Right ventricle myocardium inferior (tissue), 1 donor: ENCODE data around the gene STMN3. TPM values are rescaled to one million over a fixed set of nuclear protein-coding genes. Genes with fewer than 3 reads are reported as not detected.
"Not testable (repeated sequence)": the region's sequence is repeated elsewhere in the genome, so short reads cannot be mapped to it uniquely, and the experiment has no call there.

Experiments used
- ATAC-seq: fragments of 200-7000 bp; cut with Tn5 transposase; one replicate; pipeline ENCODE4 v1.9.1; 2020; ENCODE audit warnings: mild to moderate bottlenecking, moderate library complexity
- DNase-seq: peaks from one replicate; pipeline ENCODE4 v3.0.0; 2021; ENCODE audit errors: missing footprints
- intact Hi-C: fragments of 100-400 bp; cut with DNase I; formaldehyde crosslinking; loops from one replicate; pipeline ENCODE4 v1.11.0; 2022
- total RNA-seq: library from RNA; stranded (reverse); fragmentation: NEBNext Ultra II Directional; extraction: Animal tissue kit (Norgen Biotek cat#: 25700); gene quantifications from one replicate; pipeline ENCODE4 v1.2.1, GENCODE V29; 2021
- donor health status: DM: no; HTN: yes; CAD: no; lungs with severe emphysema.

The STMN3 gene
- total RNA-seq, 1 donor from 2014 or later: 7.1 TPM

DNA sequence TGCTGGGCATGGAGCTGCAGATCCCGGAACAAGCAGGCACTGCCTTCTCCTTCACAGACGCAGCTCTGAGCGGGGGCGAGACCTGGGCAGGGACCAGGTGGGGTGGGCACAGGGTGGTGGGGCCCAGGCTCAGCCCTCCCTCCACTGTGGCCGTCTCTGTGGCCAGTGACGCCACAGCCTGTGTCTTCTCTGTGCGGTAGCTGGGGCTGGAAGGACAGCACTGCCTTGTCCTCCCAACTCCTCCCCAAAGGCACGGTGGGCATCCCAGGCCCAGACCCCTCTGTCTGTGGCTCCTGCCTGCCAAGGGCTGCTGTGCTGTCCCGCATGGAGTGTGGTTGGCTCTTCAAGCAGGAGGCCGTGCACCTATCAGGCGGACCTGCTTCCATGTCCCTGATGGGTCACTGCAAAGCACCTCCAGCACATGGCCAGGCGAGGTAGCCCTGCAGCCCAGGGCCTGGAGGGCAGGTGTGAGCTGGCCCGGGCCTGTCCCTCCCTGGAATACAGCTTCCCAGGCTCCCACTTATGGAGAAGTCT is 28.5 kb upstream of the STMN3 start:
- no peak for DNase-seq
- intact Hi-C loops: no loop called here
- ATAC-seq: no peak

DNA sequence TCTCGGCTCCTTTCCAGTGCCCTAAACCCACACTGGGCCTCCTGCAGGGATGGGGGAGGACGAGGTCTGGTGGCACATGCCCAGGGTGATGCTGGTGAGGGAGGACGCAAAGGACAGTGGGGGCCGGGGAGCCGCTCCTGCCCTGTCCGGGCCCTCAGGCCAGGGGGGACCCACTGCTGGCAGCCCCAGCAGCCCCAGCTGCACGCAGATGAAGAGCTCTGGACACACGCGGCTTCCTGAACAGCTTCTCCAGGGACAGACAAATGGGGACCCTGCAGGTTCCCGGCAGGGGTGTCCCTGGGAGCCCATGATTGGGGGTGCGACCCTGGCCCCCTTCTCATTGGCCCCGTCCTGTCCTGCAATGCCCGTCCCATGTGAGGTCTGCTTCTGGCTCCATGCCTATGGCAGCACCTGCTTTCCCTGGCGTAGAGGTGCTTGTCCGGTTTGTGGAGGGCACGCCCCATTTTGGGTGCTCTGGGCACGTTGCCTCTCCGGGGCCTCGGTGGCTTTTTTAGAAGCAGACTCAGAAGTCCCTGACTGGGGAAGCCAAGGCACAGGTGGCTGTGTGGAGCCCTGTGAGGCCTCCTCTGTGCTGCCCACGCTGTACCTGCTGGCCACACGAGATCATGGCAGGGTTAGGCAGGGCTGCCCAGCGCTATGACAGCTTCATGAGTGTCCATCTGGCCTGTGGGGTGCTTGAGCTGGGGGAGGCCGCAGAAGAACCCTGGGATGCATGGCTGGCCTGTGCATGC is 27.8 kb upstream of the STMN3 start:
- no peak for DNase-seq
- intact Hi-C loops: no loop called here
- no peak for ATAC-seq

DNA sequence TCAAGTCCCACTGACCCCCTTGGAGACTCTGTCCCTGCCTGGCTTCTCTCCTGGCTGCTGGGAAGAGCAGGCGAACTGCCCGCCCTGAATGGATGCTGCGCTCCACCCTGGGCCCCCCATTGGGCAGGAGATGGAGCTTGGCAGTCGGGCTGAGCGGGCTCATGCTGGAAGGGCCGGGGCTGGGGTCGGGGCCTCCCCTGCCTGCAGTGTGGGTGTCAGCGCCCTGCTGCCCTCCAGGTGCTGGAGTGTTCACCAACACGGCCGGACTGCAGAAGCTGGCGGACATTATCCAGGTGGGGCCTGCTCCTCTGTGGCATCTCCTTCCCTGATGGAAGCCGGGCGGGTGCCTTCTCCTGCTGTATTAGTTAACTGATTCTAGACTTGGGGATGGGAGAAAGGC is 27.2 kb upstream of the STMN3 start:
- intact Hi-C loops: no loop called here
- ATAC-seq: no peak
- DNase-seq: no peak

DNA sequence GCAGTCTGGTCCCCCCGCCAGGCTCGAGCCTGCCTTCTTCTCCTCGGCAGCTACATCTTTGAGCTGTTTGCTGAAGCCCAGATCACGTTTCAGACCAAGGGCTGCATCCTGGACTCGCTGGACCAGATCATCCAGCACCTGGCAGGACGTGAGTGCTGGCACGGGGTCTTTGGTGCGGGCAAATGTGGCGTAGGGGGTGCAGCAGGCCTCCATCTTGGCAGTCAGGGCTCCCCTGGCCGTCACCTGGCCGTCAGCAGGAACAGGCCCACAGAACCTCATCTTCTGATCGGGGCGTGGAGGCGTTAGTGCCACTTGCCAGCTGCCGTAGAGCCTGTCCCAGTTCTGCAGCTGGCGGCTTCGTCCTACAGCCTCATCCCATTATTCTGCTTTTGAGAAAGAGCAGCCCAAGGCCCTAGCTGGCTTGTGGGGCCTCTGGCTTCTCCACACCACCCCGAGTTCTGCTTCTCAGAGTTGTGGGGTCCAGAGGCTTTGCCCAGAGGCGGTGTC is 26.6 kb upstream of the STMN3 start:
- ATAC-seq (no peak), DNase-seq (no peak)
- intact Hi-C loops: no loop called here

DNA sequence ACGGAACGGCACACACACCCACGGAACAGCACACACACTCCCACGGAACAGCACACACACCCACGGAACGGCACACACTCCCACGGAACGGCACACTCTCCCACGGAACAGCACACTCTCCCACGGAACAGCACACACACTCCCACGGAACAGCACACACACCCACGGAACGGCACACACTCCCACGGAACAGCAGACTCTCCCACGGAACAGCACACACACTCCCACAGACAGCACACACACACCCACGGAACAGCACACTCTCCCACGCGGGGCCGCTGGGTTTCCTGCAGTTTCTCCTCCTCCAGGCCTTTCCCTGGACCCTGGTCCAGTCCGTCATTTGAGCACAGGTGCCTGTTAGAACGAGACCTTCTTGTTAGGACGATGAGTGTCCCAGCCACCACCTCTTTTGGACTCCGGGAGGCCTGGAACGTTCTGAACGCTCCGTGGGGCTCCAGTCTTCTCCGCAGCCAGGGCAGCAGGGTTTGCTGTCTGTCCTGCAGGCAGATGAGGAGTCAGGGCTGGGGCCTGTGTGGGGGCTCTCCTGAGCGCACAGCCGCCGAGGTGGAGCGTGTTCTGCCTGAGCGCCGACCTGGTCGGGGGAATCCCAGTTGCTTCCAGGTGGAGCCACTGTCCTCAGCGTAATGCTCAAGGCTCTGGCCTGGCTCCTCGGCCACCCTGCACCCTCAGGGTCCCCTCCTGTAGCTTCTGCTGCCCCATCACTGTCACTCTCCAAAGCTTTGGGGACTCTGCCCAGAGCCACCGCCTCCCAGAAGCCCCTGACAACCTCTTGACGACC is 25.6 kb upstream of the STMN3 start:
- intact Hi-C loops: no loop called here
- ATAC-seq (no peak), DNase-seq (no peak)

DNA sequence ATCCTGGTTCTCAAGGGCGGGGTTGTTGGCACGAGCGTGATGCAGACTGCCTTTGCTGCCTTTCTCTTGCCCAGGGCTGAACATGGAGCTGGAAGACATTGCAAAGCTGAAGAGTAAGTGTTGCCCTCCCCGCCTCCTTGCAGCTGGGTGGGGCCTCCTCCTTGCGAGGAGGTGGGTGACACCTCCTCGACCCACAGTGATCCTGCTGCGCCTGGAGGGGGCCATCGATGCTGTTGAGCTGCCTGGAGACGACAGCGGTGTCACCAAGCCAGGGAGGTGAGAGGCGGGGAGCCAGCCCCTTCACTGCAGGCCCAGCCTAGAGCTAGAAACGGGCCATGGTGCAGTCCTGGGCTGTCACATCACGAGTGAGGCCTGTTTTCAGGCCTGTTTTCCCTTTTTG is 24.8 kb upstream of the STMN3 start:
- intact Hi-C loops: no loop called here
- no peak for ATAC-seq

DNA sequence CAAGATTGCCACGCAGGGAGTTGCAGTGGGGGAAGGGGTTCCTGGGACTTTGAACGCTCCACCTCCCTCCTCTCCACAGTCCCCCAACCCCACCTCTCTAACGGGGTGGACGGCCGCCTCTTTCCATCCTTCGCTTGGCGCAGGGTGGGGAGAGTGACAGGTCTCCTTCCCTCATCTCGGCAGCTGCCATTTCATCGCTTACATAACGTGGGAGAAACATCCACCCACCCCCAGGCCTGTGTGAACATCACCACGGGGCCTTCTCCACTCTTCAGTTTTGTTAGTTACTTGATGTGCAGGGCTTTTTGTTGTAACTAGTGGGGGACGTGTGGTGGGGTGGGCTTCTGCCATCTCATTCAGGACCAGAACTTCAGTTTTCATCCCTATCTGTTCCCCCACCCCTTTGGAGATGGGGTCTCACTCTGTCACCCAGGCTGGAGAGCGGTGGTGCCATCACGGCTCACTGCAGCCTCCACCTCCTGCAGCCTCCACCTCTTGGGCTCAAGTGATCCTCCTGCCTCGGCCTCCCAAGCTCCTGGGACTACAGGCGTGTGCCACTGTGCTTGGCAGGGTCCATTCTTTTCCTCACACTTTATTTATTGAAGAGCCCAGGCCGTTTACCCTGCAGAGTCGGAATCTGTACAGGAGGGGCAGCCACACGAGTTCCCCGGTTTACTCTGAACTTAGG is 22.6 kb upstream of the STMN3 start:
- DNase-seq (no peak), ATAC-seq (no peak)
- intact Hi-C loops: no loop called here

More for the DNA sequence above, 24.8 kb upstream of the STMN3 start:
- DNase-seq: no peak

DNA sequence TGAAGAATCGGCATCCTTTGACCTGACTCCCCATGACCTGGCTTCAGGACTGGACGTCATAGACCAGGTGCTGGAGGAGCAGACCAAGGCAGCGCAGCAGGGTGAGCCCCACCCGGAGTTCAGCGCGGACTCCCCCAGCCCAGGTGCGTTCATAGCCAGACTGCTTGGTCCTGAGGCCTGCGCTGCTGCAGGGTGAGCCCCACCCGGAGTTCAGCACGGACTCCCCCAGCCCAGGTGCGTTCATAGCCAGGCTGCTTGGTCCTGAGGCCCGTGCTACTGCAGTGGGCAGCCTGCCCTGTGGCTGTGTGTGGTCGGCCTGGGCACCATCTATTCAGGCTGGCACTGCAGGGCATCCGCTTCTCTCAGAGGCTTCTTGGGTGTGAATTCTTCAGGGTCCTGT is 20.7 kb upstream of the STMN3 start:
- DNase-seq (no peak), ATAC-seq (no peak)
- intact Hi-C loops: no loop called here

DNA sequence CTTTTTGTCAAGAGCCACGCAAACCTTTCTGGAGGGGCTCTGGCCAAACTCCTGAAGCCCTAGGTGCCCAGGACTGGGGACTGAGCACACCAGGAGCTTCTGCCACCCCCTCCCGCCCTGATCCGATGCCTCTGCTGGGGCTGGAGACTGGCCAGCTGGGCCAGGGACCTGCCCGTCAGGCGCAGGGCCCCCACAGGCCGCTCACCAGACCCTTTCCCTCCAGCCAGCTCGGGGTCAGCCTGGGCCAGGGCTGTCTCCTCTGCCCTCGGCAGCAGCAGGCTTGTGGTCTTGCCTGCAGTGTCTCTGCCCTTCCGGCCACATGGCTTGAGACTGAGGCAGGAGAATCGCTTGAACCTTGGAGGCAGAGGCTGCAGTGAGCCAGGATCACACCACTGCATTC is 19.4 kb upstream of the STMN3 start:
- no peak for ATAC-seq
- DNase-seq: no peak
- intact Hi-C loops: no loop called here

DNA sequence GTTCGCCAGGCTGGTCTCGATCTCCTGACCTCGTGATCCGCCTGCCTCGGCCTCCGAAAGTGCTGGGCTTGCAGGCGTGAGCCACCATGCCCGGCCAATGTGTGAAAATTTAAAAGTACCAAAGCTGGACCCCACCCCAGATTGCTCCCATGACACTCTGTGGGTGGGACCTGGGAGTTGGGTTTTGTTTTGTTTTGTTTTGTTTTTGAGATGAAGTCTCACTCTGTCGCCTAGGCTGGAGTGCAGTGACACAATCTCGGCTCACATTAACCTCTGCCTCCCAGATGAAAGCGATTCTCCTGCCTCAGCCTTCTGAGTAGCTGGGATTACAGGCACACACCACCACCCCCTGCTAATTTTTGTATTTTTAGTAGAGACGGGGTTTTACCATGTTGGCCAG is 18.5 kb upstream of the STMN3 start:
- DNase-seq, ATAC-seq, intact Hi-C loops: not testable (repeated sequence)

DNA sequence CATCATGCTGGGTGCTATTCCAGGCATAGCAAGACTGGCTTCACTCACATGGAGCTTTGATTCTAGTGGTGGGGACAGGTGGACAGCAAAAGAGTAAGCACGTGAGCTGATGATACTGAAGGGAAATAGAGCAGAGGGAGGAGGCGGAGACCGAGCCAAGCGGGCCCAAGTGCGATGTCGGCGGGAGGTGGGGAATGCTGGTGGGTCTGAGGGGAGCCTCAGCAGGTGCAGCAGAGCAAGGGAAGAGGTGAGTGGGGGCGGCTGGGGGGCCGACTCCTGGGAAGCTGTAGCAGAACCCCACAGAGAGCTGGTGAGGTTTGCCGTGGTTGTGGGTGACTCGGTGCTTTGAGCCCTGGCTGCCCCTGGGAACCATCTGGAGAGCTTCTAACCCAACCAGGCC is 15.1 kb upstream of the STMN3 start:
- intact Hi-C loops: no loop called here
- ATAC-seq (no peak), DNase-seq (no peak)

DNA sequence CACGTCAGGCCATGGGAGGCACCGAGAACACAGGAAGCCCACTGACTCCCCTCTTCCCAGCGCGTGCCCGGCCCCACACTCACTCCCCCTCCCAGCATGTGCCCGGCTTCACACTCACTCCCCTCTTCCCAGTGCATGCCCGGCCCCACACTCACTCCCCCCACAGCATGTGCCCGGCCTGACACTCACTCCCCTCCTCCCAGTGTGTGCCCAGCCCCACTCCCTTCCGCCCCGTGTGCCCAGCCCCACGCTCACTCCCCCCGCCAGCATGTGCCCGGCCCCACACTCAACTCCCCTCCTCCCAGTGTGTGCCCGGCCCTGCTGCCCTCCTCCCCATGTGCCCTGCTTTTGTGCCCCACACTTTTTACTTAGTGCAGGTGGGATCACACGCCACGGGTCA is 14.6 kb upstream of the STMN3 start:
- DNase-seq (no peak), ATAC-seq (no peak)
- intact Hi-C loops: no loop called here

DNA sequence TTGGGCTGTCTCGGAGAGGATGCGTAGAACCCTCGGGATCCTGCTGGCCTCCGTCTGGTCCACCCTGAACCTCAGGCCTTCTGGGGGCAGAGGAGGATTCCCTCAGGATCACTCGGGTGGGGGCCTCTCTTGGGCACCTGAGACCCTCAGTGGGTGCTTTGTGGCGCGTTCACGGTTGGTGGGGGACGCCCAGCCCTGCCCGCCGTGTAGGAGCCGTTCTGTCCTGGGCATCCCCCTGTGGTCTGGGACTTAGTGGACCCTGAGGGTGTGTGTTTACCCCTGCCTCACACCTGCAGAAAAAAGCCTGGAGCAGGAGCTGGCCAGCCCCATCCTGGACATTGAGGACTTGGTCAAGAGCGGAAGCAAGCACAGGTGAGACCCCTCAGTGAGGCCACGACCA is 12.5 kb upstream of the STMN3 start:
- intact Hi-C loops: no loop called here
- no peak for DNase-seq
- ATAC-seq: no peak

DNA sequence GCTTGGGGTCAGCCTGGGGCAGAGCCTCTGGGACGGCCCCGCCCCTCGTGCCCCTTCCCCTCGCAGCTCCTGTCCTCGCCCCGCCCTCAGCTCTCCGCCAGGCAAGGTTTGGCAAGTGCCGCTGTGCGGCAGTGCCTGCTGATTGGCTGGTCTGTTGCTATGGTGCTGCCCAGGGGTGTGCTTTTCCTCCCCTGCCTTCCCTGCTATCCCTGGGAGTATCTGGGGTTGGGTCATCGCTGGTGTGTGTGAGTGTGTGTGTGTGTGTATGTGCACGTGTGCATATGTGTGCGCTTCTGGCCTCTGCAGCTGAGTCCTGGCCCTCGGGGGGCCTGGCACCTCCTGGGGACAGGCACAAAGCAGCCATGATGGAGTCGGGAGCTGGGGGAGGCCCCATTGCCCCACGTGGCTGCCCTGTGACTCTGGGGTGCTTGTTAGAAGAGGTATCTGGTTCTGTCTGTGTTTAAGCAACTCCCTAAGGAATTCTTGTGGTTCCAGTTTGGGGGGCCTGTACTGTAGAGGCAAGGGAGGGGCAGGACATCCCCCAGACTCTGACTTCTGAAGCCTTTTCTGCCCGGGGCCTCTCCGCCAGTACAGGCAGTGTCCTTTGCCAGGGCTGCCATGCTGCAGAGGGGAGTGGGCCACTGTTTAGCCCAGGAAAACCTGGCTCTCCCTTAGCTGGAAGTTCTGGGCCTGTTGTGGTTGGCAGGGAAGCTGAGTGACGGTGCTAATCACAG is 11.8 kb upstream of the STMN3 start:
- DNase-seq (no peak), ATAC-seq (no peak)
- intact Hi-C loops: no loop called here

DNA sequence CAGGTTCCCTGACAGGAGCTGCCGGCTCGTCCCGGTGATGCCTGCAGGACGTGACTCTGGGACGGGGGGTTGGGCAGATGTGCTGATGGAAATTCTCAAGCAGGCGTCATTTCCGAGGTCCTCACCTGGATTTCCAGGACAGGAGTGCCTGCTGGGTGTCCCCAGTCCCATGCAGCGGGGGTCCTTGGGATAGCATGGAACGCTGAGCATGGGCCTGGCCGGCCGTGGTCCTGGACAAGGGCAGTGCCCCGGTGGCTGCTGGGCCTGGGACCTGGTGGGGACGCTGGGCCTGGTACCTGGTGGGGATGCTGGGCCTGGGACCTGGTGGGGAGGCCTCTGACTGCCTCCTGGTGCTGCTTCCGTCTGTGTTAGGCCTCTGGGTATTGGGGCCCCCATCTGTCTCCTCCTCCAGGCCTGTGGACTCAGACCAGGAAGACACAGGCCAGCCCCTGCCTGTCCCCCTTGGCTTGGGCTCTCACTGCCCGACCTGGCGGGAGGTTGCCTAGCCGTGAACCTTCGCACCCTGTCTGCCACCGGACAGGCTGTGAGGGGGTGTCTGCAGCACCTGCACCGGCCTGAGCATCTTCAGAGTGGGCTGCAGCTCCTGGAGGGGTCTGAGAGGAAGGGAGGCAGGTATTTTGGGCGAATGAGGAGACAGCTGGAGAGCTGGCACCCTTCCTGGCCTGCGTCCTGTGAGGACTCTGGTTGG is 11.1 kb upstream of the STMN3 start:
- intact Hi-C loops: no loop called here

DNA sequence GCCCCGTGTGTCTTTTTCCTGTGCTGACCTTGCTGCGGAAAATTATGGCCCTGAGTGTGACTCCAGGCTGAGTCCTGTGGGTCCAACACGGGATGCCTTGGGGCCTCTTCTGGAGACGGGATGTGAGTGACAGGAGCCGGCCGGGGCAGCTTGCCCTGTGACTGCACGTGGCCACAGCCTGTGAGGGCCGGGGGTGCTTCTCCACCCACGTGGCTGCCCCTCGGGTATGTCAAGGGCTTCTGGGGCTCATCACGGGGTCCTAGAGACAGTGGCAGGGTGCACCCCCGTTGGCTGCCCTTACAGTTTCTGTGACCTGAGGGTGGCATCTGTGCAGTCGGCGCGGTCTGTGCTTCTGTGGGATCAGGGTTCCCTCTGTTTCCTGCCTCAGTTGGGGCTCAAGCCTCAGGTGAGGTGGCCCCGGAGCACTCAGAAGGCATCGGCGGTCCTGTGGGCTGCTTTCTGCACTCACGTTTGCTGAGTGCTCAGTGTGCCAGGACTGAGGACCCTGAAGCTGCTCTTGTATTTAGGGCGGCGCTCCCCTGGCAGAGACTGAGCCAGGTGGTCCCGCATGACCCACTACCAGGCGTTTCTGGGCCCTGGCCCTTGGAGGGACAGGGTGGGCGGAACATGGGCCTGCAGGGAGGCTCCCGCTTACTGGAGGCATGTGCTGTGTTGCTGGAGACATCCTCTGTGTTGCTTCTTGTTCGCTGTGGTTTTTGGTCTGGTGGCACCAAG is 10.3 kb upstream of the STMN3 start:
- ATAC-seq: no peak
- intact Hi-C loops: no loop called here

More for the DNA sequence above, 11.1 kb upstream of the STMN3 start:
- DNase-seq (no peak), ATAC-seq (no peak)

DNA sequence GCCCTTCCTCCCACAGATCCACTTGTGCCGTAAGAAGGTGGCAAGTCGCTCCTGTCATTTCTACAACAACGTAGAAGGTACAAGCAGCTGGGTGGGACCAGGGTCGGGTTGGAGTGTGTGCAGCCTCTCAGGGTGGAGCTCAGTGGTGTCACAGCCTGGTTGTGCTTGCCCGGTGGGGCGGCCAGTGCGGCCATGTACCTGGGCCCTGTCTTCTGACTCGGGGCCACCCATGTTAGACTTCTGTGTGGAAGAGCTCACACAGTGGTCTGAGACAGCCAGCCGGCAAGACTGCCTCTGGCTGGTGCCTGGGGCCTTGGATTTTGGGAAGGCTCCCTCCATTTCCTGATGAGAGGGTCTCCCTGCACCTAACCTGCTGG is 9.6 kb upstream of the STMN3 start:
- intact Hi-C loops: no loop called here
- no peak for DNase-seq

More for the DNA sequence above, 10.3 kb upstream of the STMN3 start:
- DNase-seq: no peak

More for the DNA sequence above, 9.6 kb upstream of the STMN3 start:
- no peak for ATAC-seq
